ENCODE measurements around the gene COL4A2.

Gene COL4A2

DNA sequence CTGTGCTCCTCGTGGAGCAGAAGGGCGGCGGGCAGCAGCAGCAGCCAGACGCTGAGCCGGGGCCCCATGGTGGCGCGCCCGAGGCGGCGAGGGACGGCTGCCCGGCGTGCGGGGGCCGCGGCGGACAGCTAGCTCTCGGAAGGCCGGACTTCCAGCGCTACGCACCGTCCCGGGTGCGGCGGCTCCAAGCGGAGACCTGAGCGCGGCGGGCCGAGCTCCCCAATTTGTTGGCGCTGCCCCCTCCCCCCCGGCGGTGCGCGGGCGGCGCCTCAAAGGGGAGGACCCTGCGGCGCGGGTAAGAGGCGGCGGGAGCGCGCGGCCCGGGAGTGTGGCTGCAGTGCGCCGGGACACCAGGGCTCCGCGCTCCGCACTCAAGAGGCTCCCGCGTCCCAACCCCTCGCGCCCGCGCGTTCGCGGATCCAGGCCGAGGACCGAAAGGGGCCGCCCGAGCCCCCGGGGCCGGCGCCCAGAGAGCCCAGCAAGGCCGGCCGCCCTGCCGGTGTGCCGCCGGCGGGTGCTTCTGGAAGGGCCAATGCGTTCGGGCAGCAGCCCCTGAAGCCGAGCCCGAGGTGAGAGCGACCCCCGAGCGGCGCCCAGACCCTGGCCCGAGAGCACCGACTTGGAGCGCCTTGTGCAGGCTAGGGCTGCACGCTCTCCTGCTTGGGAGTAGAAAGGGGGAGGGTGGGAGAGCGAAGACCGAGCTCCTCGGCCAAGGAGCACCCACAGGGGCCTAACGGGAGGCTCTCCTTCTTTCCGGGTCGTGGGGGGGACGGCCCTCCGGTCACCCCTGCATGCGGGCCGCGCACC is at the start of gene COL4A2, which contains the start of gene COL4A1:
Gene COL4A2, plus strand, starts transcription at position 325 of the 807 bp plus-strand sequence. CDS start 620 bp downstream, outside the sequence.
Gene COL4A1, minus strand, starts transcription at position 198 of the 807 bp plus-strand sequence. Its CDS starts 130 bp downstream, at position 68.
- DNase-seq (ENCODE audit: low read depth in 3 of 3): no peak

DNA sequence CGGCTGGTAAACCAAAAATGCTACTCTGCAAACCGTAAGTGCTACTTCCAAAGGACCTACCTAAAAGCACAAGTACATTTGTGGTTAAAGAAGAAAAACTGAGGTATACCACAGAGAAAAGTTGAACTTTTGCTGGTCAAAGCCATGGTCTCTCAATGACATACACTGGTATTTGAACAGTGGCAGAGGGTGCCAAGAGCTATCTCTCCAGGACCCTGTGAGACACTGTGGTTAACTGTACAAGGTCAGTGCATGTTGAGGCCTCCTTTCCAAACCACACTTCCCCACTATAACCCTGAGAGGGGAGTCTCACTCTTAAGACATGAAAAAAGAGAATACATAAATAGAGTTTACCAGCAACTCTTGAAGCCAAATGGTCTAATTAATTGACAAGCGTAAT is 49.7 kb upstream of the COL4A2 start:
- no peak for DNase-seq (ENCODE audit: low read depth in 3 of 3)

DNA sequence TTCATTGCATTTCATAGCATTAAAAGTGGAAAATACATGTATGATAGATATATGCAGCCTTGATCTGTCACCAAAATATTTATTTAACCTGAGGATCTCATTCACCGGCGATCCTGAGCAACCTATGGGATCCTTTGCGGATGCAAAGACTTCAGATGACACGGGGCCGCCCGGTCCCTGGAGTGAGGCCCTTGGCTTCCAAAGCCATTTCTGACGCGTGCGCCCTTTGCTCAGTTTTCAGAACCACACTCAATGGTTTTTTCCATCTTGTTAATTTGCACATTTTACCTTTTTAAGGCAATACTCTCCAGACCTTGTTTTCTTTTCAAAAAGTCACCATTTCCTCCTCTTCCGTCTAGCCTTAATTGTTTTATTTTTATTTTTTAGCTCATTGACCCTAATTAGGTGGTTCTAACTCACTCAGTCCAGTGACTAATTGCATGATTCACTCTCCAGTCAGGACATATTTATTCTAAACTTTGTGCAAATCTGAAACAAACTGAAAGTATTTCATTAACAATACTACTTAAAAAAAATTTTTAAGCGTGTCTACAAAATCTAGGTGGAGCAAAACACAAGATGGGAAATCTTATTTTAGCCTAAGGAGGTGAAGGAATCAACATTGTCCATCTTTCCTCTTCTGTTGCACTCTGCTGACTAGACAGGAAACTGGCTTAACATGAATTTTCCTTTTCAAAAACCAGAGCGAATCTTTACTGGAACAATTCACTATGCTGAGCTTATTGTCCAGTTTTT is 48.0 kb upstream of the COL4A2 start:
- no peak for DNase-seq (ENCODE audit: low read depth in 3 of 3)

DNA sequence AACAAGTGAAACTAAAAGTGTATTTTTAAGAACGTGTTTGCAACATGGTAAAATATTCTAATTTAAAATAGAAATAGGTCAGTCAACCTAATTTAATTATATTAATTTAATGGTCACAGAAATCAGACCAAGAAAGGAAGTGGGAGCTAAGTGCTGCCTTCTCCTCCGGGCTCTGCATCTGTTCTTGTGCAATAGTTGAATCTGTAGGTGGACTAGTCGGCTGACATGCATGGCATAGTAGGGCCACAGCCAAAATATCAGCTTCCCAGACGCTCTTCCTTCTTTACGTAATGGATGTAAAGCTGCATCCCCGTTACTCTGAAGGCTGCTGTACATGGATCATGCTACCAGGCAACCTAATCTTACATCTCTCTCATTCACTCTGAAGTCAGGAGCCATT is 47.4 kb upstream of the COL4A2 start:
- DNase-seq (ENCODE audit: low read depth in 3 of 3): no peak

DNA sequence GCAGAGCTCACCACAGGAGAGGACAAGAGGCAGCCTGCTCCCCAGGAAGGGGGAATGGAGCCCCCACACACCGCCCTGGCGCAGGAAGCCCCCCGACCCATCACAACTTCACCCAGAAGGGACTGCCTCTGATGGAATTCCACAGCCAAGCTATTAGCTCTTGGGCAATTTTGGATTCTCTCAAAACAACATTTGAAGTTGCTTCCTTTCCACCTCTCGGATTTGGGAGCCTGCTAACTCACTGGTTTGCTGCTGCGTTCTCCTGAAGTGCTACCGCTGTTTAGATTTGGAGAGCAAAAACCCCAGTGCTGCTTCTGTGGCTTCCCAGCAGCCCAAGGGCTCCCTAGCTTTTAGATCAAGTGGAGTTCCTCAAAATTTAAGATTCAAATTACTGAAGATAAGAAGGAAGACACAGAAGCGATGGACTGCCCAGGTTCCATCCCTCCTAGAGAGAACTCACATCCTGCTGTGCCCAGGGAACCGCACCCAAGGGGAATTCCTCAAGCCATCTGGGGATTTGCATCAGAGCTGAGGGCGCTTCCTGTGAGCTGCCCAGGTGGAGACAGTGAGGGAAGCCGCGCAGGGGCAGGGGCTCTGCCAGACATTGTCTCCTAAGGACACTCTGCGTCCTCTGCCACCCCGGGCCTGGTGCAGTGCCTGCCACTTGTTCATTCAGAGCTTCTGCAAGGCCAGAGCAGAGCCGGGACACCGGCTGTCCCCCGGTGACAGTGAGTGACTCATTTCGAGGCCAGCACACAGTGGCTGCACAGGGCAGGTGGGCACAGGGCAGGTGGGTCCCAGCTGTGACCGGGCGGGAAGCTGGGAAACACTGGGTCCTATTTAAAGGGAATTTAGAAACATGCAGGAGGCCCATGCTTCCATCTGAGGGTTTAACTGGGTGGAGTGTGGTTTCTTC is 45.7 kb upstream of the COL4A2 start:
- no peak for DNase-seq (ENCODE audit: low read depth in 3 of 3)

- DNase-seq (ENCODE audit: low read depth in 3 of 3): no peak
Measured at GRCh38 chr13:110262082-110262436, 45.0 kb upstream of the COL4A2 start.

- DNase-seq (ENCODE audit: low read depth in 3 of 3): no peak
Measured at GRCh38 chr13:110262508-110263291, 44.4 kb upstream of the COL4A2 start.

GRCh38 chr13:110263404-110263803 is 43.7 kb upstream of the COL4A2 start:
- no peak for DNase-seq (ENCODE audit: low read depth in 3 of 3)

DNA sequence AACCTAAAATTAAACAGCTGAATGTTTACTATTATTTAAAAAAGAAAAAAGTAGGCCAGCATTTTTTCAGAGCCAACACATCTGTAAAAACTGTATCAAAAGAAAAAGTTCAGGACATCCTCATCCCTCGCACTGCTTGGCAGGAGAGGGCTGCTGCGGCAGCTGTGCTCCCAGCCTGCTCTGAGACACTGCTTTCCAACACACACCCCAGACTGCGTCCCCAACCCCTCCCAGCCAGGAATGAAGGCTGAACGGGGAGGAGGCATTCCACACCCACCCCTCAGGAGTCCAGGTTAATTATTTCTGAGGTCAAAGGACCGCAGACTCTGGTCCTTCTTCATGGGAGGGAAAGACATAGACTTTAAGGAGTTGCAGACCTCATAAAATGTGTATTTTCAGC is 43.2 kb upstream of the COL4A2 start:
- no peak for DNase-seq (ENCODE audit: low read depth in 3 of 3)

GRCh38 chr13:110264685-110265275 is 42.3 kb upstream of the COL4A2 start:
- DNase-seq (ENCODE audit: low read depth in 3 of 3): no peak

DNA sequence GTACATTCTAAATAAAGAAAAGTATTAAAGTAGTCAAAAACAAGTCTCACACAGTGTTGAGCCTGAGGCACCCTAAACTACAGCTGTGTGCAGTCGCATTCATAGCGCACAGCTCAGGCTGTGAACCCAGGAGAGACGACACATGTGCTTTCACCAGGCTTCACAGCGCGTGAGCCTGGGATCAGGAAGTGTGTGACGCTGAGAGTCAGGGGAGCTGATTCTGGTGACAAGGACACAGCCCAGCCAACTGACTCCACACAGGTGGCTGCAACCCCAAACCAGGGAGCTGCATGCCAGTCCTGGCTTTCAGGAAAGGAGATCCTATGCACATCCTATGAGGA is 41.8 kb upstream of the COL4A2 start:
- no peak for DNase-seq (ENCODE audit: low read depth in 3 of 3)

- no peak for DNase-seq (ENCODE audit: low read depth in 3 of 3)
Measured at GRCh38 chr13:110265682-110266430, 41.2 kb upstream of the COL4A2 start.

- DNase-seq (ENCODE audit: low read depth in 3 of 3): no peak
Measured at GRCh38 chr13:110266431-110266809, 40.7 kb upstream of the COL4A2 start.

DNA sequence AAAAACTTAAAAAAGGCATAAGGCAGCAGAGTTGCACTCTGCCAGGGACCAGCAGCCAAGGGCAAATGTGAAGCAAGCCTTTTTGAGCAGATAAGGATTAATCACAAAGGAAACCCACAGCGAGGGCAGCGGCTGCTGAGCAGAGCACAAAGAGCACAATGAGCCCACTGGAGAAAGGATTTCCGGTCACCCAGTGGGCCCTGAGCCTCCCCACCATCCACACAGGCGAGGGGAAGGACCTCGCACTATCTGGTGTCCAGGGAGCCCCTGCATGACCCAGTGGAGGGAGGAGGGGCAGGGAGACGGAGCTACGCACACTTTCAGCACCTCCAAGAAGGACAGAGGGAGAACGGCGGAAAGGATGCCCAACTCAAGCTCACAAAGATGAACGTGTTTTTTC is 40.1 kb upstream of the COL4A2 start:
- no peak for DNase-seq (ENCODE audit: low read depth in 3 of 3)

DNA sequence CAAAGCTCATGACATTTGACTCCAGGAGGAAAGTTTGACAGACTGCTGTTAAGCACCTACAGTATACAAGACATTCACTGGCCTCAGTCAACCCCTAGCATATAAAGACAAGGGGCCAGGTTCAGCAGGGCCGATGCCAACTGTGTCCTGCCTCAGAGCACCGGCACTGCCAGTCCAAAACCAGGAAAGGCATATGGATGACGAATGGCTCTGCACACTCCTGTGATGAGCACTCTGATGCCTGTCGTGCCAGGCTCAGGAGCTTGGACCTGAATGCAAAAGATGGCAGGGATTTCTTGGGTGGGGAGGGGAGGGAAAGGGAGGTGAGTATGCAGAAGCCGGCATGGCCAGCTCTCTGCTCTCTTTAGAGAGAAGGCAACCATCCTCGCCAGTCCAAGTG is 39.0 kb upstream of the COL4A2 start:
- DNase-seq (ENCODE audit: low read depth in 3 of 3): no peak

- no peak for DNase-seq (ENCODE audit: low read depth in 3 of 3)
Measured at GRCh38 chr13:110268576-110269185, 38.4 kb upstream of the COL4A2 start.

GRCh38 chr13:110269509-110270185 is 37.4 kb upstream of the COL4A2 start:
- DNase-seq (ENCODE audit: low read depth in 3 of 3): no peak

GRCh38 chr13:110270507-110270906 is 36.6 kb upstream of the COL4A2 start:
- no peak for DNase-seq (ENCODE audit: low read depth in 3 of 3)

DNA sequence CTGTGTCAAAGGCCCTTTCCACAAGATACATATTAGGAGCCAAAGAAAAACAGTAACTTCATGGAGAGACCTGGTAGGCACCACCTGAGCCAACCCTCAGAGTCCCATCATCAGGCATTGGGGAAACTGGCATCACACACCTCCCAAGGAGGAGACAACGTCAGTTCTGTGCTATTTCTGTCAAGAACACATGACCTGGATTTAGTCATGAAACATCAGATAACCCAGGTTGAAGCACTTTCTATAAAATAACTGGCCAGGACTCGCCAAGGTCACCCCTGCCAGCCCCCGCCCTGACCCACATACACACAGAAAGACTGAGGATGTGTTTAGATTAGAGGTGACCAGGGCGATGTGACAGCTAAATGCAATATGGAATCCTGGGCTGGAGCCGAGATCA is 35.8 kb upstream of the COL4A2 start:
- no peak for DNase-seq (ENCODE audit: low read depth in 3 of 3)
